ENCODE results near the gene MARVELD1.

MARVELD1 gene

GRCh38 chr10:97704341-97704740 is 9.2 kb upstream of the MARVELD1 start:
- TF ChIP-seq CTCF (IDR thresholded peaks at IDR 0.05): no peak

- TF ChIP-seq CTCF (IDR thresholded peaks at IDR 0.05): no peak
Measured at GRCh38 chr10:97705006-97705670, 8.4 kb upstream of the MARVELD1 start.

GRCh38 chr10:97707134-97707861 is 6.2 kb upstream of the MARVELD1 start:
- no peak for TF ChIP-seq CTCF (IDR thresholded peaks at IDR 0.05)

GRCh38 chr10:97708167-97708566 is 5.4 kb upstream of the MARVELD1 start:
- TF ChIP-seq CTCF (IDR thresholded peaks at IDR 0.05): no peak

GRCh38 chr10:97708976-97709946 is 4.3 kb upstream of the MARVELD1 start:
- TF ChIP-seq CTCF (IDR thresholded peaks at IDR 0.05): peak; percentile 74

GRCh38 chr10:97711640-97712572 is 1.6 kb upstream of the MARVELD1 start:
- no peak for TF ChIP-seq CTCF (IDR thresholded peaks at IDR 0.05)

Measured in LNCAP (cell line).